Activated CD4-positive, alpha-beta T cell treated with anti-CD3 and anti-CD28 coated beads, Interleukin-2, amount 10 ng/mL, durations not matched to agents 7 days and 5 days (primary cell): ENCODE results near the gene WDR90. TPM values are rescaled to one million over a fixed set of nuclear protein-coding genes. Genes with fewer than 3 reads are reported as not detected.

ENCODE experiments used
- CTCF ChIA-PET: fragments of 350-600 bp; sonication (Branson Sonifier 250); formaldehyde crosslinking; loops from one replicate; lab custom pipeline; 2021; ENCODE audit warnings: antibody characterized with exemption; lab: Charles Lee
- POLR2A ChIA-PET: fragments of 350-600 bp; sonication (Branson Sonifier 250); formaldehyde crosslinking; loops from one replicate; lab custom pipeline; 2021; ENCODE audit warnings: antibody characterized with exemption; lab: Charles Lee
- DNase-seq: peaks from one replicate; pipeline ENCODE4 v3.0.0-alpha.2; 2020
- H3K27ac Mint-ChIP-seq: one replicate; pipeline ENCODE4 v1.8.0; 2021; ENCODE audit warnings: mild to moderate bottlenecking, moderate library complexity, mixed read lengths
- H3K27me3 Mint-ChIP-seq: one replicate; pipeline ENCODE4 v1.8.0; 2021; ENCODE audit warnings: mixed read lengths
- H3K36me3 Mint-ChIP-seq: one replicate; pipeline ENCODE4 v1.8.0; 2021; ENCODE audit warnings: low read depth, mixed read lengths
- H3K4me1 Mint-ChIP-seq: one replicate; pipeline ENCODE4 v1.8.0; 2021; ENCODE audit warnings: mixed read lengths
- H3K4me3 Mint-ChIP-seq: one replicate; pipeline ENCODE4 v1.8.0; 2021; ENCODE audit warnings: mild to moderate bottlenecking, moderate library complexity, mixed read lengths
- H3K9me3 Mint-ChIP-seq: one replicate; pipeline ENCODE4 v1.8.0; 2021; ENCODE audit warnings: mixed read lengths
- total RNA-seq, 2 experiments: library from RNA; stranded (reverse); gene quantifications; one replicate each; pipeline ENCODE4 v1.2.3, GENCODE V29; 2021

The WDR90 gene
- total RNA-seq, 2 experiments from 2014 or later: 54.9 to 81.6 TPM

- Mint-ChIP-seq H3K9me3 (no peaks in the 10 kb centered on the region), H3K4me3 (peak overlapping the region; percentile 67), H3K36me3 (peaks cover 13% of the 10 kb centered on the region), H3K27me3 (peaks cover 3% of the 10 kb centered on the region), H3K27ac (no peak overlapping the region), H3K4me1 (peaks cover 33% of the 10 kb centered on the region)
- POLR2A ChIA-PET: no interaction called here
- CTCF ChIA-PET: interaction anchor here (0.7 to 2.9 kb wide), 5 partner anchors 8 to 106 kb away, joined by 3 to 9 read pairs (median 4); partner anchors contain the start of gene RHOT2
- no peak for DNase-seq
Observed at GRCh38 chr16:678209-678857, 29.2 kb downstream of the WDR90 start.

- ChIA-PET CTCF (interaction anchor here (0.7 to 2.9 kb wide), 5 partner anchors 9 to 105 kb away, joined by 3 to 9 read pairs (median 4); partner anchors contain the start of gene RHOT2), POLR2A (interaction anchor here (1.1 kb wide), 1 partner anchor 11 kb away, joined by 3 read pairs; the partner anchor contains the start of gene RHOT2)
- H3K27me3 Mint-ChIP-seq: peaks cover 3% of the 10 kb centered on the region
- peak overlapping the region; percentile 13 for H3K27ac Mint-ChIP-seq
- peaks cover 36% of the 10 kb centered on the region for H3K4me1 Mint-ChIP-seq
- peak overlapping the region; percentile 68 for H3K4me3 Mint-ChIP-seq
- H3K9me3 Mint-ChIP-seq: no peaks in the 10 kb centered on the region
- H3K36me3 Mint-ChIP-seq: peaks cover 13% of the 10 kb centered on the region
- peak; percentile 55 for DNase-seq
Observed at GRCh38 chr16:678858-679813, 30.0 kb downstream of the WDR90 start.

GRCh38 chr16:679814-680624, 30.9 kb downstream of the WDR90 start, which contains the start of gene STUB1:
STUB1 (plus strand) TSS chr16:680410; CDS start chr16:680526, 116 bp downstream.
- Mint-ChIP-seq H3K9me3 (no peaks in the 10 kb centered on the region), H3K4me3 (peak within 1 kb of the TSS; percentile 78), H3K27me3 (peaks cover 3% of the 10 kb centered on the region), H3K4me1 (peaks cover 37% of the 10 kb centered on the region), H3K27ac (peak within 1 kb of the TSS; percentile 85), H3K36me3 (peaks cover 13% of the 10 kb centered on the region)
- ChIA-PET CTCF (interaction anchor here (0.5 to 2.9 kb wide), 6 partner anchors 10 to 64 kb away, joined by 3 to 9 read pairs (median 4); partner anchors contain the start of gene RHOT2), POLR2A (interaction anchor here (0.7 to 1.1 kb wide), 2 partner anchors 12 to 127 kb away, joined by 3 to 4 read pairs; partner anchors contain the start of gene RHOT2)
- DNase-seq: peak; percentile 87

- Mint-ChIP-seq H3K27me3 (no peaks in the 10 kb centered on the region), H3K4me3 (peak overlapping the region; percentile 72), H3K36me3 (peaks cover 13% of the 10 kb centered on the region), H3K4me1 (peaks cover 35% of the 10 kb centered on the region), H3K27ac (peak overlapping the region; percentile 9), H3K9me3 (no peaks in the 10 kb centered on the region)
- ChIA-PET POLR2A (interaction anchor here (0.7 kb wide), 1 partner anchor 127 kb away, joined by 4 read pairs; no protein-coding TSS in a partner anchor), CTCF (interaction anchor here (0.5 to 2.9 kb wide), 6 partner anchors 9 to 63 kb away, joined by 3 to 9 read pairs (median 4); partner anchors contain the start of genes RHOT2 and WDR24)
- DNase-seq: no peak
Observed at GRCh38 chr16:680625-680945, 31.4 kb downstream of the WDR90 start.

GRCh38 chr16:680967-681745, 32.0 kb downstream of the WDR90 start:
- CTCF ChIA-PET: interaction anchor here (0.5 to 2.9 kb wide), 5 partner anchors 9 to 62 kb away, joined by 3 to 9 read pairs (median 4); partner anchors contain the start of genes RHOT2 and WDR24
- POLR2A ChIA-PET: no interaction called here
- Mint-ChIP-seq H3K4me1 (peaks cover 40% of the 10 kb centered on the region), H3K4me3 (peak overlapping the region; percentile 72), H3K9me3 (no peaks in the 10 kb centered on the region), H3K36me3 (peaks cover 15% of the 10 kb centered on the region), H3K27ac (peak overlapping the region; percentile 48), H3K27me3 (no peaks in the 10 kb centered on the region)
- DNase-seq: no peak

GRCh38 chr16:681746-682427, 32.7 kb downstream of the WDR90 start:
- DNase-seq: no peak
- ChIA-PET POLR2A (no interaction called here), CTCF (interaction anchor here (1.1 to 2.4 kb wide), 2 partner anchors 8 to 14 kb away, joined by 4 to 9 read pairs; partner anchors contain the start of genes RHOT2 and WDR24)
- no peaks in the 10 kb centered on the region for H3K27me3 Mint-ChIP-seq
- H3K4me1 Mint-ChIP-seq: peaks cover 39% of the 10 kb centered on the region
- H3K9me3 Mint-ChIP-seq: no peaks in the 10 kb centered on the region
- H3K36me3 Mint-ChIP-seq: peaks cover 18% of the 10 kb centered on the region
- H3K27ac Mint-ChIP-seq: peak overlapping the region; percentile 48
- peak overlapping the region; percentile 72 for H3K4me3 Mint-ChIP-seq

GRCh38 chr16:682493-683395, 33.6 kb downstream of the WDR90 start:
- ChIA-PET CTCF (interaction anchor here (1.2 kb wide), 1 partner anchor 15 kb away, joined by 4 read pairs; the partner anchor contains the start of gene RHOT2), POLR2A (no interaction called here)
- peak overlapping the region; percentile 66 for H3K27ac Mint-ChIP-seq
- H3K4me1 Mint-ChIP-seq: peaks cover 41% of the 10 kb centered on the region
- H3K9me3 Mint-ChIP-seq: no peaks in the 10 kb centered on the region
- H3K36me3 Mint-ChIP-seq: peaks cover 18% of the 10 kb centered on the region
- H3K4me3 Mint-ChIP-seq: peak overlapping the region; percentile 72
- DNase-seq: no peak
- H3K27me3 Mint-ChIP-seq: no peaks in the 10 kb centered on the region

- no peak for DNase-seq
- Mint-ChIP-seq H3K9me3 (no peaks in the 10 kb centered on the region), H3K27ac (peak overlapping the region; percentile 66), H3K27me3 (no peaks in the 10 kb centered on the region), H3K36me3 (peaks cover 18% of the 10 kb centered on the region), H3K4me3 (peak overlapping the region; percentile 72), H3K4me1 (peaks cover 41% of the 10 kb centered on the region)
- POLR2A ChIA-PET: no interaction called here
- CTCF ChIA-PET: interaction anchor here (1.2 to 1.4 kb wide), 2 partner anchors 10 to 16 kb away, joined by 4 read pairs; partner anchors contain the start of gene RHOT2
Observed at GRCh38 chr16:683396-684070, 34.4 kb downstream of the WDR90 start.

- Mint-ChIP-seq H3K4me3 (peak within 1 kb of the TSS; percentile 75), H3K27ac (peak within 1 kb of the TSS; percentile 69), H3K4me1 (peaks cover 45% of the 10 kb centered on the region), H3K9me3 (no peaks in the 10 kb centered on the region), H3K27me3 (no peaks in the 10 kb centered on the region), H3K36me3 (peaks cover 18% of the 10 kb centered on the region)
- POLR2A ChIA-PET: interaction anchor here (0.6 kb wide), 2 partner anchors 122 to 153 kb away, joined by 3 to 5 read pairs; no protein-coding TSS in a partner anchor
- DNase-seq: peak; percentile 97
- CTCF ChIA-PET: interaction anchor here (1.4 kb wide), 1 partner anchor 11 kb away, joined by 4 read pairs; no protein-coding TSS in a partner anchor
Observed at GRCh38 chr16:684071-684794, 35.1 kb downstream of the WDR90 start, which contains the start of gene JMJD8. JMJD8 (minus strand) TSS chr16:684334; CDS start chr16:684319, 15 bp downstream.
